H9 (cell line): Measurements from ENCODE around the gene CABP4. TPM values are rescaled to one million over a fixed set of nuclear protein-coding genes. Genes with fewer than 3 reads are reported as not detected.

Experiments used
- DNase-seq: peaks from one replicate; pipeline ENCODE4 v3.0.0-alpha.2; 2017
- H2AFZ ChIP-seq: one replicate; pipeline ENCODE4 v1.6.1; 2013; ENCODE audit warnings: mild to moderate bottlenecking, low read length, control low read depth, moderate library complexity
- H2AK5ac ChIP-seq: 2 replicates; pipeline ENCODE4 v1.6.1; 2013; ENCODE audit warnings: low read length, control low read depth, mixed read lengths; ENCODE audit not compliant: insufficient read length
- H2BK120ac ChIP-seq: one replicate; pipeline ENCODE4 v1.6.1; 2013; ENCODE audit warnings: low read depth, mild to moderate bottlenecking, low read length, control low read depth, inconsistent platforms; ENCODE audit not compliant: poor library complexity, severe bottlenecking
- H2BK12ac ChIP-seq: 2 replicates; pipeline ENCODE4 v1.6.1; 2013; ENCODE audit warnings: low read length, control low read depth, mixed read lengths, low read depth; ENCODE audit not compliant: insufficient read length
- H2BK15ac ChIP-seq: 2 replicates; pipeline ENCODE4 v1.6.1; 2013; ENCODE audit warnings: low read depth, low read length, control low read depth
- H2BK20ac ChIP-seq: one replicate; pipeline ENCODE4 v1.6.1; 2013; ENCODE audit warnings: low read depth, mild to moderate bottlenecking, low read length, control low read depth, inconsistent platforms; ENCODE audit not compliant: poor library complexity, severe bottlenecking
- H2BK5ac ChIP-seq: 2 replicates; pipeline ENCODE4 v1.6.1; 2013; ENCODE audit warnings: low read length, control low read depth, mixed read lengths; ENCODE audit not compliant: insufficient read length
- H3K14ac ChIP-seq: 2 replicates; pipeline ENCODE4 v1.6.1; 2013; ENCODE audit warnings: low read length, control low read depth; ENCODE audit not compliant: insufficient read depth
- H3K18ac ChIP-seq: 2 replicates; pipeline ENCODE4 v1.6.1; 2013; ENCODE audit warnings: low read depth, mild to moderate bottlenecking, mixed read lengths, low read length, control low read depth; ENCODE audit not compliant: insufficient read length
- H3K23ac ChIP-seq: 2 replicates; pipeline ENCODE4 v1.6.1; 2013; ENCODE audit warnings: low read length, control low read depth, mixed read lengths, low read depth; ENCODE audit not compliant: insufficient read length
- H3K23me2 ChIP-seq: 2 replicates; pipeline ENCODE4 v1.6.1; 2013; ENCODE audit warnings: low read depth, mild to moderate bottlenecking, mixed read lengths, low read length, control low read depth; ENCODE audit not compliant: insufficient read length, poor library complexity, severe bottlenecking
- H3K27ac ChIP-seq: 2 replicates; pipeline ENCODE4 v1.5.1; 2013; ENCODE audit warnings: low read length, control low read depth, mixed read lengths, low read depth; ENCODE audit not compliant: insufficient read length
- H3K27me3 ChIP-seq: 2 replicates; pipeline ENCODE4 v1.6.1; 2013; ENCODE audit warnings: low read length, control low read depth, inconsistent platforms; ENCODE audit not compliant: insufficient read depth
- H3K4ac ChIP-seq: 2 replicates; pipeline ENCODE4 v1.6.1; 2013; ENCODE audit warnings: low read depth, mild to moderate bottlenecking, control low read depth, inconsistent platforms, low read length, moderate library complexity
- H3K4me1 ChIP-seq: 2 replicates; pipeline ENCODE4 v1.6.1; 2013; ENCODE audit warnings: low read length, control low read depth, inconsistent platforms; ENCODE audit not compliant: insufficient read depth
- H3K4me2 ChIP-seq: 2 replicates; pipeline ENCODE4 v1.6.1; 2013; ENCODE audit warnings: low read length, control low read depth, mixed read lengths; ENCODE audit not compliant: insufficient read length, insufficient read depth
- H3K56ac ChIP-seq: 2 replicates; pipeline ENCODE4 v1.6.1; 2013; ENCODE audit warnings: low read depth, mild to moderate bottlenecking, mixed read lengths, low read length, control low read depth; ENCODE audit not compliant: insufficient read length
- H3K79me1 ChIP-seq: 2 replicates; pipeline ENCODE4 v1.6.1; 2013; ENCODE audit warnings: low read depth, mild to moderate bottlenecking, moderate library complexity, low read length, control low read depth, inconsistent platforms; ENCODE audit not compliant: insufficient read depth, poor library complexity, severe bottlenecking
- H3K79me2 ChIP-seq: 2 replicates; pipeline ENCODE4 v1.6.1; 2013; ENCODE audit warnings: low read length, control low read depth, inconsistent platforms; ENCODE audit not compliant: insufficient read depth
- H3K9ac ChIP-seq: 2 replicates; pipeline ENCODE4 v1.6.1; 2013; ENCODE audit warnings: low read length, control low read depth, mixed read lengths; ENCODE audit not compliant: insufficient read length; ENCODE audit errors: extremely low read depth
- H3K9me3 ChIP-seq: one replicate; pipeline ENCODE4 v1.6.1; 2013; ENCODE audit warnings: low read depth, low read length, inconsistent platforms; ENCODE audit not compliant: control insufficient read depth
- H3T11ph ChIP-seq: one replicate; pipeline ENCODE4 v1.6.1; 2013; ENCODE audit warnings: mild to moderate bottlenecking, low read length, control low read depth, inconsistent platforms
- H4K20me1 ChIP-seq: one replicate; pipeline ENCODE4 v1.6.1; 2013; ENCODE audit not compliant: control insufficient read depth, insufficient read length, insufficient read depth
- H4K5ac ChIP-seq: 2 replicates; pipeline ENCODE4 v1.6.1; 2013; ENCODE audit warnings: low read depth, mild to moderate bottlenecking, mixed read lengths, low read length, control low read depth; ENCODE audit not compliant: insufficient read length
- H4K8ac ChIP-seq: replicated peaks from 2 replicates; pipeline ENCODE4 v1.6.1; 2013; ENCODE audit warnings: low read length, control low read depth, mixed read lengths, low read depth; ENCODE audit not compliant: insufficient read length
- H4K91ac ChIP-seq: 2 replicates; pipeline ENCODE4 v1.6.1; 2013; ENCODE audit warnings: low read depth, mild to moderate bottlenecking, moderate library complexity, mixed read lengths, low read length, control low read depth; ENCODE audit not compliant: insufficient read length
- H3K27ac Mint-ChIP-seq, 3 experiments: 2 replicates in 2 of 3; 3 replicates in 1 of 3; pipeline ENCODE4 v1.8.0; 2020 to 2021; ENCODE audit warnings: mixed read lengths in 3 of 3, mild to moderate bottlenecking in 1 of 3, moderate library complexity in 1 of 3
- H3K27me3 Mint-ChIP-seq: 2 replicates; pipeline ENCODE4 v1.8.0; 2021; ENCODE audit warnings: low read depth, mild to moderate bottlenecking, moderate library complexity, mixed read lengths
- H3K36me3 Mint-ChIP-seq, 3 experiments: 2 replicates in 2 of 3; 3 replicates in 1 of 3; pipeline ENCODE4 v1.8.0; 2020 to 2021; ENCODE audit warnings: low read depth in 3 of 3, mixed read lengths in 3 of 3; ENCODE audit not compliant: insufficient read depth in 1 of 3
- H3K4me1 Mint-ChIP-seq, 2 experiments: 2 replicates each; pipeline ENCODE4 v1.8.0; 2020; ENCODE audit warnings: mixed read lengths in 2 of 2
- H3K4me3 Mint-ChIP-seq, 2 experiments: 2 replicates in 1 of 2; 3 replicates in 1 of 2; pipeline ENCODE4 v1.8.0; 2020 to 2021; ENCODE audit warnings: mild to moderate bottlenecking in 2 of 2, mixed read lengths in 2 of 2, moderate library complexity in 1 of 2
- H3K9me3 Mint-ChIP-seq, 2 experiments: 2 replicates in 1 of 2; 3 replicates in 1 of 2; pipeline ENCODE4 v1.8.0; 2020; ENCODE audit warnings: mild to moderate bottlenecking in 2 of 2, mixed read lengths in 2 of 2, moderate library complexity in 1 of 2
- CTCF ChIP-seq: fragments of 200-600 bp; sonication (generic); conservative IDR thresholded peaks from 3 replicates; pipeline ENCODE4 v1.8.0; 2021; ENCODE audit warnings: antibody characterized with exemption, mild to moderate bottlenecking
- WGBS: extraction: QIAGEN DNeasy Blood & Tissue Kit; methylation state at CpG from one replicate; pipeline ENCODE4 v1.1.7; 2013; ENCODE audit warnings: missing lambda C conversion rate, low lambda C conversion rate, mixed read lengths; ENCODE audit not compliant: insufficient read length; ENCODE audit errors: extremely low coverage; 5-methylcytosine and 5-hydroxymethylcytosine counted together
- long read RNA-seq: library from polyadenylated mRNA; unstranded; transcript quantifications from one replicate; pipeline ENCODE4 v2.0.0, GENCODE V29; 2020
- total RNA-seq: library from RNA; stranded (reverse); gene quantifications from 2 replicates; pipeline ENCODE4 v1.2.1, GENCODE V29; 2021

The CABP4 gene
- total RNA-seq: 0.09 TPM in 1 of 2 replicates, not detected in the other
- long read RNA-seq: 0 reads

GRCh38 chr11:67455054-67455453 is at the start of gene CABP4:
TSS of gene CABP4 (plus strand) at chr11:67455354. CDS start at chr11:67455424, 70 bp downstream.
- Mint-ChIP-seq H3K27ac (peak within 1 kb of the TSS in 1 of 3 experiments; percentile 72; a peak in 2 of 7 replicates), H3K4me3 (no peak within 1 kb of the TSS), H3K9me3 (no peaks in the 10 kb centered on the region; a peak in 1 of 5 replicates), H3K27me3 (peaks cover 15% of the 10 kb centered on the region), H3K4me1 (0 out of 4 replicates have a peak, but pooled peaks cover 0 to 4% of the 10 kb centered on the region in 2 experiments), H3K36me3 (no peaks in the 10 kb centered on the region)
- Histone ChIP-seq H3K79me2 (no peaks in the 10 kb centered on the region), H3K4me2 (no peak within 1 kb of the TSS), H2BK20ac (no peak within 1 kb of the TSS), H3K27me3 (no peaks in the 10 kb centered on the region), H3K23me2 (peaks cover 5% of the 10 kb centered on the region), H4K20me1 (no peaks in the 10 kb centered on the region), H3K18ac (no peak within 1 kb of the TSS), H2AFZ (no peak within 1 kb of the TSS), H2BK12ac (no peak within 1 kb of the TSS), H2AK5ac (no peak within 1 kb of the TSS), H3T11ph (no peak within 1 kb of the TSS), H4K5ac (no peak within 1 kb of the TSS), H3K4ac (no peak within 1 kb of the TSS), H3K56ac (no peak within 1 kb of the TSS), H3K79me1 (no peaks in the 10 kb centered on the region), H3K9ac (no peak within 1 kb of the TSS), H3K14ac (no peak within 1 kb of the TSS), H3K9me3 (no peaks in the 10 kb centered on the region), H2BK5ac (no peak within 1 kb of the TSS), H3K4me1 (no peaks in the 10 kb centered on the region), H2BK120ac (no peak within 1 kb of the TSS), H4K8ac (no peak within 1 kb of the TSS), H3K23ac (no peak within 1 kb of the TSS), H2BK15ac (peak within 1 kb of the TSS; percentile 49; the same call in 1 of the 2 replicates), H3K27ac (no peak within 1 kb of the TSS), H4K91ac (no peak within 1 kb of the TSS)
- no CpG with 5 or more reads among the region's 3 CpGs for WGBS
- no peak for DNase-seq
- no peak for TF ChIP-seq CTCF
